ENCODE data around the gene GMPR2.
"Not testable (repeated sequence)": the region's sequence is repeated elsewhere in the genome, so short reads cannot be mapped to it uniquely, and the experiment has no call there.

Gene GMPR2

GRCh38 chr14:24233538-24233866 lies 773 bp downstream of the GMPR2 start:
- H3K4me1 Mint-ChIP-seq (ENCODE audit: low read depth): peaks cover 63% of the 10 kb centered on the region
- peak overlapping the region; percentile 89 for H3K4me3 Mint-ChIP-seq
- no peaks in the 10 kb centered on the region for H3K9me3 Mint-ChIP-seq
- DNase-seq: no peak
- peak overlapping the region; percentile 96 for H3K27ac Mint-ChIP-seq
- H3K36me3 Mint-ChIP-seq (ENCODE audit: low read depth): peaks cover 84% of the 10 kb centered on the region
- no peaks in the 10 kb centered on the region for H3K27me3 Mint-ChIP-seq

- peak overlapping the region; percentile 96 for H3K27ac Mint-ChIP-seq
- H3K36me3 Mint-ChIP-seq (ENCODE audit: low read depth): peaks cover 85% of the 10 kb centered on the region
- H3K27me3 Mint-ChIP-seq: no peaks in the 10 kb centered on the region
- H3K4me3 Mint-ChIP-seq: peak overlapping the region; percentile 89
- H3K9me3 Mint-ChIP-seq: no peaks in the 10 kb centered on the region
- H3K4me1 Mint-ChIP-seq (ENCODE audit: low read depth): peaks cover 67% of the 10 kb centered on the region
- DNase-seq: no peak
Observed at GRCh38 chr14:24234095-24235005, 1.6 kb downstream of the GMPR2 start.

- Mint-ChIP-seq H3K9me3 (no peaks in the 10 kb centered on the region), H3K36me3 (ENCODE audit: low read depth) (peaks cover 94% of the 10 kb centered on the region), H3K27me3 (no peaks in the 10 kb centered on the region), H3K27ac (peak overlapping the region; percentile 96), H3K4me1 (ENCODE audit: low read depth) (peaks cover 77% of the 10 kb centered on the region), H3K4me3 (no peak overlapping the region)
- peak; percentile 14 for DNase-seq
Observed at GRCh38 chr14:24235804-24236688, 3.3 kb downstream of the GMPR2 start.

- H3K4me3 Mint-ChIP-seq: no peak overlapping the region
- peaks cover 94% of the 10 kb centered on the region for H3K36me3 Mint-ChIP-seq (ENCODE audit: low read depth)
- H3K9me3 Mint-ChIP-seq: no peaks in the 10 kb centered on the region
- H3K4me1 Mint-ChIP-seq (ENCODE audit: low read depth): peaks cover 78% of the 10 kb centered on the region
- H3K27me3 Mint-ChIP-seq: no peaks in the 10 kb centered on the region
- peak overlapping the region; percentile 100 for H3K27ac Mint-ChIP-seq
- peak; percentile 23 for DNase-seq
Observed at GRCh38 chr14:24236689-24237462, 4.1 kb downstream of the GMPR2 start.

GRCh38 chr14:24237463-24237955 lies 4.8 kb downstream of the GMPR2 start:
- Mint-ChIP-seq H3K27me3 (no peaks in the 10 kb centered on the region), H3K27ac (peak overlapping the region; percentile 100), H3K4me3 (no peak overlapping the region), H3K4me1 (ENCODE audit: low read depth) (peaks cover 80% of the 10 kb centered on the region), H3K9me3 (no peaks in the 10 kb centered on the region), H3K36me3 (ENCODE audit: low read depth) (peaks cover 95% of the 10 kb centered on the region)
- DNase-seq: peak; percentile 9

- Mint-ChIP-seq H3K9me3 (no peaks in the 10 kb centered on the region), H3K4me3 (no peak overlapping the region), H3K4me1 (ENCODE audit: low read depth) (peaks cover 82% of the 10 kb centered on the region), H3K36me3 (ENCODE audit: low read depth) (peaks cover 91% of the 10 kb centered on the region), H3K27ac (peak overlapping the region; percentile 100), H3K27me3 (no peaks in the 10 kb centered on the region)
- peak; percentile 25 for DNase-seq
Observed at GRCh38 chr14:24238123-24238522, 5.4 kb downstream of the GMPR2 start.

GRCh38 chr14:24238527-24239037 lies 5.9 kb downstream of the GMPR2 start:
- Mint-ChIP-seq H3K36me3 (ENCODE audit: low read depth) (peaks cover 87% of the 10 kb centered on the region), H3K4me1 (ENCODE audit: low read depth) (peaks cover 82% of the 10 kb centered on the region), H3K4me3 (no peak overlapping the region), H3K9me3 (no peaks in the 10 kb centered on the region), H3K27me3 (no peaks in the 10 kb centered on the region), H3K27ac (peak overlapping the region; percentile 100)
- peak; percentile 22 for DNase-seq

- Mint-ChIP-seq H3K36me3 (ENCODE audit: low read depth) (peaks cover 71% of the 10 kb centered on the region), H3K27me3 (no peaks in the 10 kb centered on the region), H3K4me1 (ENCODE audit: low read depth) (peaks cover 73% of the 10 kb centered on the region), H3K9me3 (no peaks in the 10 kb centered on the region), H3K4me3 (peak overlapping the region; percentile 96), H3K27ac (peak overlapping the region; percentile 100)
- DNase-seq: peak; percentile 24
Observed at GRCh38 chr14:24240110-24240918, 7.6 kb downstream of the GMPR2 start.

GRCh38 chr14:24241829-24242443 lies 9.2 kb downstream of the GMPR2 start:
- peak; percentile 96 for DNase-seq
- Mint-ChIP-seq H3K36me3 (ENCODE audit: low read depth) (peaks cover 55% of the 10 kb centered on the region), H3K27me3 (no peaks in the 10 kb centered on the region), H3K4me1 (ENCODE audit: low read depth) (peaks cover 67% of the 10 kb centered on the region), H3K27ac (peak overlapping the region; percentile 100), H3K9me3 (no peaks in the 10 kb centered on the region), H3K4me3 (peak overlapping the region; percentile 96)

GRCh38 chr14:24243336-24243836 lies 10.7 kb downstream of the GMPR2 start:
- H3K4me3 Mint-ChIP-seq: peak overlapping the region; percentile 96
- H3K27ac Mint-ChIP-seq: peak overlapping the region; percentile 100
- peaks cover 66% of the 10 kb centered on the region for H3K4me1 Mint-ChIP-seq (ENCODE audit: low read depth)
- DNase-seq: peak; percentile 39
- H3K27me3 Mint-ChIP-seq: no peaks in the 10 kb centered on the region
- peaks cover 40% of the 10 kb centered on the region for H3K36me3 Mint-ChIP-seq (ENCODE audit: low read depth)
- H3K9me3 Mint-ChIP-seq: no peaks in the 10 kb centered on the region

- Mint-ChIP-seq H3K27ac (peak overlapping the region; percentile 39), H3K36me3 (ENCODE audit: low read depth) (peaks cover 24% of the 10 kb centered on the region), H3K4me1 (ENCODE audit: low read depth) (peaks cover 58% of the 10 kb centered on the region)
- not testable (repeated sequence) for H3K27me3 Mint-ChIP-seq, H3K9me3 Mint-ChIP-seq, H3K4me3 Mint-ChIP-seq
- peak; percentile 26 for DNase-seq
Observed at GRCh38 chr14:24245350-24245749, 12.6 kb downstream of the GMPR2 start.

GRCh38 chr14:24246765-24247212 lies 14.1 kb downstream of the GMPR2 start:
- no peaks in the 10 kb centered on the region for H3K27me3 Mint-ChIP-seq
- H3K4me1 Mint-ChIP-seq (ENCODE audit: low read depth): peaks cover 51% of the 10 kb centered on the region
- peak overlapping the region; percentile 56 for H3K4me3 Mint-ChIP-seq
- peak; percentile 50 for DNase-seq
- peaks cover 11% of the 10 kb centered on the region for H3K36me3 Mint-ChIP-seq (ENCODE audit: low read depth)
- peak overlapping the region; percentile 92 for H3K27ac Mint-ChIP-seq
- no peaks in the 10 kb centered on the region for H3K9me3 Mint-ChIP-seq

GRCh38 chr14:24247422-24247821 lies 14.7 kb downstream of the GMPR2 start:
- DNase-seq: no peak
- peak overlapping the region; percentile 81 for H3K27ac Mint-ChIP-seq
- no peaks in the 10 kb centered on the region for H3K27me3 Mint-ChIP-seq
- H3K4me3 Mint-ChIP-seq: peak overlapping the region; percentile 24
- peaks cover 5% of the 10 kb centered on the region for H3K36me3 Mint-ChIP-seq (ENCODE audit: low read depth)
- H3K4me1 Mint-ChIP-seq (ENCODE audit: low read depth): peaks cover 49% of the 10 kb centered on the region
- H3K9me3 Mint-ChIP-seq: no peaks in the 10 kb centered on the region

Measured in activated T-cell treated with anti-CD3 and anti-CD28 coated beads, Interleukin-2, amount 50 U/mL, for 24 hours (primary cell).